Measurements from ENCODE around the gene PSME3IP1.
"Not testable (repeated sequence)": the region's sequence is repeated elsewhere in the genome, so short reads cannot be mapped to it uniquely, and the experiment has no call there.

Gene PSME3IP1

GRCh38 chr16:57118461-57119084, 67.3 kb downstream of the PSME3IP1 start:
- Mint-ChIP-seq H3K9me3 (no peaks in the 10 kb centered on the region), H3K36me3 (ENCODE audit: low read depth) (no peaks in the 10 kb centered on the region), H3K27ac (no peak overlapping the region), H3K4me1 (peaks cover 6% of the 10 kb centered on the region), H3K4me3 (no peak overlapping the region), H3K27me3 (no peaks in the 10 kb centered on the region)
- ATAC-seq = no peak
- no peak for DNase-seq

DNA sequence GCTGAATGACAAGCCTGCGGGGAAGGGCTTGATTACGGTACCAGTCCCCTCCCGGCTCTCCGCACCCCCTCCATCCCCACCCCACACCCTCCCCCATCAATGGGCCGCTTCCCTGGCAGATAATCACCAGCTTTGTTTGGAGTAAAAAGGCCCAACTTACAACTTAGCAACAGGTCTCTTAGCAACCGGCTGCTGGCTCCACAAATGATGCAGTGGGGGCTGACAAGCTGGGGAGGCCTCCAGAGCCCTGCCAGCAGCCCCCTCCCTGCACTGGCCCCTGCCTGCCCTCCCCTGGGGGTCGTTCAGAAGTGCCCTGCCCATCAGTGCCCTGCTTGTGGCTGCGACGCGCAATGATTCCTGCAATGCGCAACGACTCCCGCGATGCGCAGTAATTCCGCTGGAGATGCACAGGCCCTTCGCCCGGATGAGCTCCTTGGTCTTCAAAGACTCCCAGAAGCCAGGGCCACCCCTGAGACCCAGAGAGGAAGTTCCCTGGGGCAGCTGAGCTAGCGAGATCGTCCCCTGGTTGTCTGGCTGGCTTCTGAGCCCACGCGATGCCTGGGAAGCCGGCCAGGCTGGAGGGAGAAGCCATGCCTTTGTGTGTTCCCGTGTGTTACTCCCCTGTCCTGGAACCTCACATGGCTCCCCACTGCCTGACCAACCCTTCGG, 70.2 kb downstream of the PSME3IP1 start:
- H3K27ac Mint-ChIP-seq = no peak overlapping the region
- H3K36me3 Mint-ChIP-seq (ENCODE audit: low read depth) = no peaks in the 10 kb centered on the region
- no peaks in the 10 kb centered on the region for H3K27me3 Mint-ChIP-seq
- ATAC-seq = no peak
- peaks cover 8% of the 10 kb centered on the region for H3K4me1 Mint-ChIP-seq
- H3K9me3 Mint-ChIP-seq = no peaks in the 10 kb centered on the region
- no peak for DNase-seq
- no peak overlapping the region for H3K4me3 Mint-ChIP-seq

DNA sequence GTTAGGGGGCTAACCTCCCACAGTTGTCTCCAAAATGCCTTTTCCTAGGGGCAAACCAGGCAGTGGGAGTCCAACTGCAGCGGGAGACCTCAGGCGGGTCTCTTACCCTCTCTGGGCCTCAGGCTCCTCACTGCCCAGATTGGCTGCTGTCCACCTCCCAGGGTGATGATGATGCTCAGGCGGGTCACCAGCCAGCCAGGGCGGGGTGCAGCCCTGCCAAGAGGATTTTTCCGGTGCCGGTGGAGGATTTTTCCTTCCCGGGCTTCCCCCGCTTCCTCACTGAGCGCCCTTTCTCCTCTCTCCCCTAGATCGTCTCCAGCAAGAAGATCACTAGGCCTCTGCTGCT, 70.7 kb downstream of the PSME3IP1 start:
- Mint-ChIP-seq H3K4me1 (peaks cover 8% of the 10 kb centered on the region), H3K4me3 (no peak overlapping the region), H3K27ac (no peak overlapping the region), H3K9me3 (no peaks in the 10 kb centered on the region), H3K36me3 (ENCODE audit: low read depth) (no peaks in the 10 kb centered on the region), H3K27me3 (no peaks in the 10 kb centered on the region)
- DNase-seq = no peak
- no peak for ATAC-seq

GRCh38 chr16:57113664-57114063, 72.2 kb downstream of the PSME3IP1 start:
- no peaks in the 10 kb centered on the region for H3K27me3 Mint-ChIP-seq
- no peaks in the 10 kb centered on the region for H3K9me3 Mint-ChIP-seq
- H3K36me3 Mint-ChIP-seq (ENCODE audit: low read depth) = no peaks in the 10 kb centered on the region
- H3K4me1 Mint-ChIP-seq = peaks cover 8% of the 10 kb centered on the region
- H3K4me3 Mint-ChIP-seq = no peak overlapping the region
- ATAC-seq = no peak
- no peak overlapping the region for H3K27ac Mint-ChIP-seq
- DNase-seq = no peak

- no peak overlapping the region for H3K4me3 Mint-ChIP-seq
- H3K4me1 Mint-ChIP-seq = peaks cover 8% of the 10 kb centered on the region
- H3K27me3 Mint-ChIP-seq = no peaks in the 10 kb centered on the region
- H3K9me3 Mint-ChIP-seq = no peaks in the 10 kb centered on the region
- ATAC-seq = peak; percentile 36
- no peak overlapping the region for H3K27ac Mint-ChIP-seq
- no peaks in the 10 kb centered on the region for H3K36me3 Mint-ChIP-seq (ENCODE audit: low read depth)
- no peak for DNase-seq
Observed at GRCh38 chr16:57113042-57113453, 72.8 kb downstream of the PSME3IP1 start.

- no peak for DNase-seq
- no peaks in the 10 kb centered on the region for H3K36me3 Mint-ChIP-seq (ENCODE audit: low read depth)
- H3K4me3 Mint-ChIP-seq = no peak overlapping the region
- no peaks in the 10 kb centered on the region for H3K9me3 Mint-ChIP-seq
- peaks cover 8% of the 10 kb centered on the region for H3K4me1 Mint-ChIP-seq
- no peaks in the 10 kb centered on the region for H3K27me3 Mint-ChIP-seq
- no peak overlapping the region for H3K27ac Mint-ChIP-seq
- ATAC-seq = no peak
Observed at GRCh38 chr16:57112403-57113041, 73.3 kb downstream of the PSME3IP1 start.

DNA sequence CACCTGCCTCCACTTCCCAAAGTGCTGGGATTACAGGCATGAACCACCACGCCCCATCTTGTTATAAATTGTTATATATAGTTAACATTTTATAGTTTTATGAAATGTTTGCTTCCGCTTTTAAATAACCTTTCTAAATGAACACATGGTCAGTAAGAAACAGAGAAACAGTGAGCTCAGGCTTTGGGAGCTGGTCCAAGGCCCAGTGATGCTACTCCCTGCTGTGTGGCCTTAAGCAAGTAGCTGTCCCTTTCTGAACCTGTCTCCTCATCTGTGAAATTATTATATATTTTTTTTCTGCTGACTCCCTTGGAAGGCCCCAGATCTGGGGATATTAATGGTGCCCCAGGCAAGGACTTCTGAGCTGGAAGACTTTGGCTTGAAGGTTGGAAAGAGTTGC, 74.4 kb downstream of the PSME3IP1 start:
- Mint-ChIP-seq H3K4me1 (peaks cover 9% of the 10 kb centered on the region), H3K4me3 (no peak overlapping the region), H3K27me3 (no peaks in the 10 kb centered on the region), H3K9me3 (no peaks in the 10 kb centered on the region), H3K27ac (no peak overlapping the region), H3K36me3 (ENCODE audit: low read depth) (no peaks in the 10 kb centered on the region)
- no peak for DNase-seq
- ATAC-seq = no peak

DNA sequence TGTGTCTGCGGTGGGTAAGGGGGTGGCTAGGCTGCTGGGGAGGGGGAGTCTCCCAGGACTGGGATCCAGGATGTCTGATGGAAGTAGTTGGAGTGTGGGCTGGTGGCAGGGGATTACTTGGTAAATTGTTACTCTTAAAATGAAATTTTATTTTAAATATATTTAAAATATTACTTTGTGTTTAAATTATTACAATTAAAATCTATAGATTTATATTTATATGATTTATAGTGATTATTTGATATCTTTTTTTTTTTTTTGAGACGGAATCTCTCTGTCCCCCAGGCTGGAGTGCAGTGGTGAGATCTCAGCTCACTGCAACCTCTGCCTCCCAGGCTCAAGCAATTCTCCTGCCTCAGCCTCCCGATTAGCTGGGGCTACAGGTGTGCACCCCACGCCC, 74.9 kb downstream of the PSME3IP1 start:
- no peak for DNase-seq
- Mint-ChIP-seq H3K27ac (no peak overlapping the region), H3K27me3 (no peaks in the 10 kb centered on the region), H3K9me3 (no peaks in the 10 kb centered on the region), H3K4me3 (no peak overlapping the region), H3K4me1 (peaks cover 11% of the 10 kb centered on the region), H3K36me3 (ENCODE audit: low read depth) (no peaks in the 10 kb centered on the region)
- ATAC-seq = no peak

GRCh38 chr16:57109259-57110105, 76.4 kb downstream of the PSME3IP1 start:
- not testable (repeated sequence) for H3K9me3 Mint-ChIP-seq; H3K27me3 Mint-ChIP-seq; H3K36me3 Mint-ChIP-seq (ENCODE audit: low read depth); DNase-seq; H3K27ac Mint-ChIP-seq; ATAC-seq; H3K4me3 Mint-ChIP-seq
- peaks cover 17% of the 10 kb centered on the region for H3K4me1 Mint-ChIP-seq

GRCh38 chr16:57108432-57108831, 77.4 kb downstream of the PSME3IP1 start:
- H3K9me3 Mint-ChIP-seq = no peaks in the 10 kb centered on the region
- no peaks in the 10 kb centered on the region for H3K27me3 Mint-ChIP-seq
- no peaks in the 10 kb centered on the region for H3K36me3 Mint-ChIP-seq (ENCODE audit: low read depth)
- H3K4me1 Mint-ChIP-seq = peaks cover 18% of the 10 kb centered on the region
- no peak for DNase-seq
- no peak for ATAC-seq
- no peak overlapping the region for H3K4me3 Mint-ChIP-seq
- H3K27ac Mint-ChIP-seq = no peak overlapping the region

DNA sequence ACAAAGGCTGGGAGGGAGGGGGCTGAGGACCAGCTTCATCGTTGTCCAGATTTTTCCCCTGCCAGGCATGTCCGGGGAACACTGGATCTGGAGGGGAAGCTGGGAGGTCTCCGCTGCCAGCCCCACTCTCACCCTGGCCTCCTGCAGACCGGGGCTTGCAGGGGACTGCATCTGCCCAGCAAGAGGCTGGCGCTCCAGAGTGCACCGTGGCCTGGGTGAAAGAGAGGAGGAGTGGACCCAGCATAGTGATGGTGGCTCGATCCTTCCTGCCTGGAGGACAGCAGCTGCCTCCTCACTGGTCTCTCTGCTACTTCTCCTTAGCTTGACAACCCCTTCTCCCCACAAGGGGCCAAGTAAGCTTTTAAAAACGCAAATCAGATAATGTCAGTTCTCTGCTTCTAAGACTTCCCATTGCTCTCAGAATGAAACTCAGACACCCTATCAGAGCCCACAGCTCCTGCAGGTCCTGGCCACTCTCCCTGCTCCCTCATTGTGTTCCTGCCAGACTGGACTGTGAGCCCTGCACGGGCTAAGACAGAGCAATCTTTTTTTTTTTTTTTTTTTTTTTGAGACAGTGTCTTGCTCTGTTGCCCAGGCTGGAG, 78.4 kb downstream of the PSME3IP1 start:
- DNase-seq = no peak
- ATAC-seq = no peak
- Mint-ChIP-seq H3K27me3 (no peaks in the 10 kb centered on the region), H3K4me1 (peaks cover 11% of the 10 kb centered on the region), H3K4me3 (no peak overlapping the region), H3K9me3 (no peaks in the 10 kb centered on the region), H3K27ac (no peak overlapping the region), H3K36me3 (ENCODE audit: low read depth) (no peaks in the 10 kb centered on the region)

- no peak overlapping the region for H3K4me3 Mint-ChIP-seq
- DNase-seq (no peak), ATAC-seq (peak; percentile 29)
- no peaks in the 10 kb centered on the region for H3K27me3 Mint-ChIP-seq
- H3K4me1 Mint-ChIP-seq = peaks cover 11% of the 10 kb centered on the region
- H3K9me3 Mint-ChIP-seq = no peaks in the 10 kb centered on the region
- no peaks in the 10 kb centered on the region for H3K36me3 Mint-ChIP-seq (ENCODE audit: low read depth)
- no peak overlapping the region for H3K27ac Mint-ChIP-seq
Observed at GRCh38 chr16:57106767-57107166, 79.1 kb downstream of the PSME3IP1 start.

GRCh38 chr16:57105184-57105583, 80.7 kb downstream of the PSME3IP1 start:
- Mint-ChIP-seq H3K4me3 (no peak overlapping the region), H3K36me3 (ENCODE audit: low read depth) (no peaks in the 10 kb centered on the region), H3K4me1 (peaks cover 11% of the 10 kb centered on the region), H3K27me3 (no peaks in the 10 kb centered on the region), H3K27ac (no peak overlapping the region), H3K9me3 (no peaks in the 10 kb centered on the region)
- ATAC-seq (no peak), DNase-seq (no peak)

DNA sequence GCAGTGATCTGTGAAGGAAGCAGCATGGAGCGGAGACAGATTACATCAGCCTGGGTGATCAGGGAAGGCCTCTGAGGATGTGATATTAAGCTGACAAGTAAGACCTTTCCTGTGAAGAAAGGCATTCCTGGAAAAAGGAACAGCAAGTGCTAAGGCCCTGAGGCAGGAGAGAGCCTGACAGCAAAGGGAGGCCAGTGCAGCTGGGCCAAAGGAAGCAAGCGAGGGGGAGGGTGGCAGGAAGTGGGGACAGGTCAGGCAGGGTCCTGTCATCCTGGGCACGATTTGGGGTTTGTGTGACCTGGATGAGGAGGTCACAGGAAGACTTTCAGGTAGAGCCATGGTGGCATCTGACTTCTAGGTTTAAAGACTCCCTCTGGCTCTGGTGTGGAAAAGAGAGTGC, 81.1 kb downstream of the PSME3IP1 start:
- Mint-ChIP-seq H3K27me3 (no peaks in the 10 kb centered on the region), H3K9me3 (no peaks in the 10 kb centered on the region), H3K27ac (no peak overlapping the region), H3K4me1 (peaks cover 11% of the 10 kb centered on the region), H3K4me3 (no peak overlapping the region), H3K36me3 (ENCODE audit: low read depth) (no peaks in the 10 kb centered on the region)
- no peak for DNase-seq
- no peak for ATAC-seq
